Stomach (tissue), 9 donors: ENCODE data around the gene PUM2. TPM values are rescaled to one million over a fixed set of nuclear protein-coding genes. Genes with fewer than 3 reads are reported as not detected.

Source experiments
- DNase-seq, 2 donors: peaks; one replicate each; pipeline versions ENCODE4 v3.0.0 to v3.0.0-alpha.2; 2013 to 2019
- H3K27ac ChIP-seq, 5 donors: fragments of 200-600 bp in 4 of 5; sonication (generic) in 4 of 5; one replicate each; pipeline ENCODE4 v1.5.1; 2013 to 2019; ENCODE audit warnings: mild to moderate bottlenecking in 1 of 5, moderate library complexity in 1 of 5
- H3K27me3 ChIP-seq, 3 donors: fragments of 200-600 bp; sonication (generic); one replicate each; pipeline ENCODE4 v1.5.1; 2017 to 2019; ENCODE audit warnings: mixed run types in 1 of 3
- H3K36me3 ChIP-seq, 4 donors: fragments of 200-600 bp; sonication (generic); 1 replicate in 3 of 4; 2 replicates in 1 of 4; pipeline ENCODE4 v1.5.1; 2016 to 2019
- H3K4me1 ChIP-seq, 4 donors: fragments of 200-600 bp; sonication (generic); one replicate each; pipeline ENCODE4 v1.5.1; 2016 to 2019
- H3K4me3 ChIP-seq, 4 donors: fragments of 200-600 bp; sonication (generic) in 3 of 4; one replicate each; pipeline ENCODE4 v1.5.1; 2016 to 2019; ENCODE audit warnings: mild to moderate bottlenecking in 1 of 4
- H3K9me3 ChIP-seq, 4 donors: fragments of 200-600 bp; sonication (generic); one replicate each; pipeline ENCODE4 v1.5.1; 2016 to 2019
- CTCF ChIP-seq, 7 experiments: fragments of 450-650 bp in 4 of 7; fragments of 200-600 bp in 3 of 7; sonication (generic) in 3 of 7; IDR thresholded peaks; one replicate each; pipeline ENCODE4 v1.5.1; 2016 to 2019; ENCODE audit warnings: antibody characterized with exemption in 7 of 7, control low read depth in 2 of 7, mild to moderate bottlenecking in 1 of 7
- EP300 ChIP-seq: sonication (generic); formaldehyde crosslinking; IDR thresholded peaks from one replicate; pipeline ENCODE4 v1.6.1; 2017; ENCODE audit warnings: antibody characterized with exemption
- POLR2A ChIP-seq, 4 donors: fragments of 450-650 bp; IDR thresholded peaks; one replicate each; pipeline ENCODE4 v1.6.1; 2016; ENCODE audit warnings: antibody characterized with exemption in 4 of 4, control low read depth in 2 of 4, mild to moderate bottlenecking in 1 of 4, moderate library complexity in 1 of 4
- POLR2AphosphoS5 ChIP-seq, 3 donors: sonication (generic); formaldehyde crosslinking; IDR thresholded peaks; one replicate each; pipeline ENCODE4 v1.6.1; 2016; ENCODE audit warnings: antibody characterized with exemption in 3 of 3
- WGBS, 5 donors: extraction: QIAGEN DNeasy Blood & Tissue Kit in 3 of 5; methylation state at CpG; one replicate each; pipeline versions ENCODE4 v1.1.5 to v1.1.7; 2013 to 2018; 5-methylcytosine and 5-hydroxymethylcytosine counted together
- intact Hi-C: fragments of 100-400 bp; cut with DNase I; formaldehyde crosslinking; loops from one replicate; pipeline ENCODE4 v1.15.1; 2023; ENCODE audit warnings: low total_unique reads
- polyA plus RNA-seq, 3 donors: library from polyadenylated mRNA; stranded (reverse); fragments of 200-250 nt; gene quantifications; one replicate each; pipeline ENCODE4 v1.2.3, GENCODE V29; 2013
- total RNA-seq, 5 donors: library from RNA; depleted of rRNA; stranded (reverse); fragments of >200 nt; gene quantifications; one replicate each; pipeline versions ENCODE4 v1.1.0 to v1.2.3, GENCODE V29; 2014 to 2016
- donor health status: healthy with polysubstance abuse.
- donor health status: Bipolar disorder and iron deficiency.
- donor health status: healthy.

The PUM2 gene
- total and polyA plus RNA-seq, 8 donors: 20.9 to 128 (median 39.7) TPM

GRCh38 chr2:20348542-20348941, 2.1 kb downstream of the PUM2 start:
- 22 to 40% (median 33%) methylated on average over 14 to 17 of the region's 17 CpGs for WGBS, 5 donors
- Histone ChIP-seq H3K27ac (peak overlapping the region in 3 of 5 donors; percentile 19 to 97 (median 57)), H3K36me3 (no peaks in the 10 kb centered on the region), H3K9me3 (no peaks in the 10 kb centered on the region), H3K4me3 (peak overlapping the region; percentile 76 to 87 (median 78)), H3K27me3 (no peaks in the 10 kb centered on the region), H3K4me1 (peaks cover 45 to 90% (median 68%) of the 10 kb centered on the region in 4 donors)
- DNase-seq: no peak
- intact Hi-C loops: no loop called here
- TF ChIP-seq POLR2AphosphoS5 (IDR thresholded peaks at IDR 0.05) (no peak), EP300 (no peak), CTCF (IDR thresholded peaks at IDR 0.05) (no peak), POLR2A (IDR thresholded peaks at IDR 0.05) (no peak)

- 18 to 31% (median 25%) methylated on average over 5 of the region's 5 CpGs for WGBS, 5 donors
- intact Hi-C loops: no loop called here
- H3K9me3 ChIP-seq: no peaks in the 10 kb centered on the region
- DNase-seq: no peak
- no peaks in the 10 kb centered on the region for H3K27me3 ChIP-seq
- H3K4me3 ChIP-seq: peak overlapping the region in 1 of 4 donors; percentile 78
- peaks cover 37 to 87% (median 64%) of the 10 kb centered on the region in 4 donors for H3K4me1 ChIP-seq
- H3K36me3 ChIP-seq: no peaks in the 10 kb centered on the region
- peak overlapping the region in 3 of 5 donors; percentile 22 to 49 (median 25) for H3K27ac ChIP-seq
- TF ChIP-seq POLR2A (IDR thresholded peaks at IDR 0.05) (no peak), EP300 (no peak), POLR2AphosphoS5 (IDR thresholded peaks at IDR 0.05) (no peak), CTCF (IDR thresholded peaks at IDR 0.05) (no peak)
Measured at GRCh38 chr2:20346565-20347381, 3.9 kb downstream of the PUM2 start.

GRCh38 chr2:20343128-20343527, 7.5 kb downstream of the PUM2 start:
- intact Hi-C loops: no loop called here
- Histone ChIP-seq H3K4me1 (peaks cover 52 to 100% (median 75%) of the 10 kb centered on the region in 4 donors), H3K36me3 (no peaks in the 10 kb centered on the region), H3K27me3 (no peaks in the 10 kb centered on the region), H3K27ac (no peak overlapping the region), H3K4me3 (no peak overlapping the region), H3K9me3 (no peaks in the 10 kb centered on the region)
- TF ChIP-seq POLR2AphosphoS5 (IDR thresholded peaks at IDR 0.05): no peak
- TF ChIP-seq CTCF (IDR thresholded peaks at IDR 0.05): no peak
- no peak for TF ChIP-seq EP300
- TF ChIP-seq POLR2A (IDR thresholded peaks at IDR 0.05): no peak
- 58 to 77% (median 61%) methylated on average over 2 of the region's 2 CpGs for WGBS, 5 donors
- DNase-seq: no peak

- WGBS, 5 donors: 40 to 65% (median 49%) methylated on average over 1 of the region's 1 CpG
- no peak overlapping the region for H3K4me3 ChIP-seq
- no peak overlapping the region for H3K27ac ChIP-seq
- peaks cover 50 to 100% (median 82%) of the 10 kb centered on the region in 4 donors for H3K4me1 ChIP-seq
- no peaks in the 10 kb centered on the region for H3K36me3 ChIP-seq
- no peaks in the 10 kb centered on the region for H3K27me3 ChIP-seq
- no peak for DNase-seq
- TF ChIP-seq POLR2A (IDR thresholded peaks at IDR 0.05) (no peak), CTCF (IDR thresholded peaks at IDR 0.05) (no peak), POLR2AphosphoS5 (IDR thresholded peaks at IDR 0.05) (no peak), EP300 (no peak)
- intact Hi-C loops: no loop called here
- no peaks in the 10 kb centered on the region for H3K9me3 ChIP-seq
Measured at GRCh38 chr2:20339012-20339411, 11.6 kb downstream of the PUM2 start.
